ENCODE measurements around the gene TBC1D9.

- no peak for TF ChIP-seq ZNF274 (IDR thresholded peaks at IDR 0.05; ENCODE audit: insufficient read depth, insufficient read length)
- no peak for TF ChIP-seq SMC3 (IDR thresholded peaks at IDR 0.05; ENCODE audit: borderline replicate concordance, low read length)
- no peak for TF ChIP-seq CTCF (IDR thresholded peaks at IDR 0.05 in 2 of 3, conservative IDR thresholded peaks at IDR 0.05 in 1 of 3; ENCODE audit: control insufficient read depth in 2 of 3, extremely low read depth in 1 of 3, insufficient read depth in 1 of 3, low read depth in 3 of 3, low read length in 3 of 3)
- no peak for TF ChIP-seq ZBTB33 (IDR thresholded peaks at IDR 0.05)
- TF ChIP-seq E2F4 (IDR thresholded peaks at IDR 0.05; ENCODE audit: low read depth, low read length) = no peak
- TF ChIP-seq PBX3 (IDR thresholded peaks at IDR 0.05; ENCODE audit: insufficient replicate concordance, low read depth, low read length) = no peak
- no peak for TF ChIP-seq JUNB (IDR thresholded peaks at IDR 0.05)
- TF ChIP-seq ETV6 (conservative IDR thresholded peaks at IDR 0.05 in 1 of 2, IDR thresholded peaks at IDR 0.05 in 1 of 2; ENCODE audit: borderline replicate concordance in 1 of 2, low read depth in 1 of 2) = no peak
These were observed 26.7 kb downstream of the TBC1D9 start for GRCh38 chr4:140729344-140730049.
